Stimulated activated naive B cell treated with anti-CD40 and anti-IgM and Interleukin-4, amounts not matched to agents 10 μg/mL and 1 μg/mL and 100 μg/mL, for 72 hours (primary cell): ENCODE data around the gene CRX.
"Not testable (repeated sequence)": the region's sequence is repeated elsewhere in the genome, so short reads cannot be mapped to it uniquely, and the experiment has no call there.

Source experiments
- ATAC-seq, 2 donors: fragments of 150-1000 bp; cut with Tn5 transposase; replicated peaks; 2 replicates each; pipeline ENCODE4 v1.10.0; 2021; ENCODE audit warnings: moderate library complexity in 1 of 2
- DNase-seq: peaks from one replicate; pipeline ENCODE4 v3.0.0; 2021
- H3K27ac Mint-ChIP-seq: one replicate; pipeline ENCODE4 v1.8.0; 2022; ENCODE audit warnings: mild to moderate bottlenecking, mixed read lengths
- H3K27me3 Mint-ChIP-seq, 2 donors: one replicate each; pipeline ENCODE4 v1.8.0; 2022; ENCODE audit warnings: mixed read lengths in 2 of 2
- H3K36me3 Mint-ChIP-seq, 2 donors: one replicate each; pipeline ENCODE4 v1.8.0; 2022; ENCODE audit warnings: mixed read lengths in 2 of 2, mild to moderate bottlenecking in 1 of 2
- H3K4me1 Mint-ChIP-seq, 2 donors: one replicate each; pipeline ENCODE4 v1.8.0; 2022; ENCODE audit warnings: mixed read lengths in 2 of 2, mild to moderate bottlenecking in 1 of 2
- H3K4me3 Mint-ChIP-seq, 2 donors: one replicate each; pipeline ENCODE4 v1.8.0; 2022; ENCODE audit warnings: mild to moderate bottlenecking in 2 of 2, mixed read lengths in 2 of 2, moderate library complexity in 1 of 2
- H3K9me3 Mint-ChIP-seq, 2 donors: one replicate each; pipeline ENCODE4 v1.8.0; 2022; ENCODE audit warnings: mixed read lengths in 2 of 2, mild to moderate bottlenecking in 1 of 2

The CRX gene

GRCh38 chr19:47794526-47794925, 27.2 kb upstream of the CRX start:
- no peaks in the 10 kb centered on the region for H3K9me3 Mint-ChIP-seq
- no peaks in the 10 kb centered on the region for H3K36me3 Mint-ChIP-seq
- H3K4me1 Mint-ChIP-seq = peaks cover 3 to 6% of the 10 kb centered on the region in 2 donors
- no peak overlapping the region for H3K27ac Mint-ChIP-seq
- DNase-seq = no peak
- H3K4me3 Mint-ChIP-seq = no peak overlapping the region
- H3K27me3 Mint-ChIP-seq = peaks cover 29 to 31% of the 10 kb centered on the region in 2 donors
- no peak for ATAC-seq

DNA sequence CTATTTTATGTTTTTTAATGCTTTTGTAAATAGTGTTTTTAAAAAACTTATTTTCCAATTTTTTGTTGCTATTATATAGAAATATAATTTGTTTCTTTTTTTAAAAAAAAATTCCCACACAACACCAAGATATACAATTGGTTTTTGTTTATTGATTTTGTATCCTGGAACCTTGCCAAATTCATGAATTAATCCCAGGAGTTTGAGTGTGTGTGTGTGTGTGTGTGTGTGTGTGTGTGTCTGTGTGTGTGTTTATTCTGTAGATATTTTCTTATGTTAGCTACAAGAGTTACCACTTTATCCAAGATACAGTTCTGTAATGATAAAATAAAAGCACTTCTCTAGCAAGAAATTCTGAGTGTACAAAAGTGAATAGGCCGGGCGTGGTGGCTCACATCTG, 25.0 kb upstream of the CRX start:
- Mint-ChIP-seq H3K4me3 (no peak overlapping the region), H3K27ac (no peak overlapping the region), H3K9me3 (peaks cover 3 to 8% of the 10 kb centered on the region in 2 donors), H3K36me3 (peaks cover 2 to 6% of the 10 kb centered on the region in 2 donors), H3K4me1 (no peaks in the 10 kb centered on the region), H3K27me3 (peaks cover 24 to 29% of the 10 kb centered on the region in 2 donors)
- DNase-seq (no peak), ATAC-seq (no peak)

GRCh38 chr19:47797996-47798903, 23.5 kb upstream of the CRX start:
- H3K4me3 Mint-ChIP-seq = no peak overlapping the region
- H3K4me1 Mint-ChIP-seq = no peaks in the 10 kb centered on the region
- ATAC-seq = no peak
- no peak overlapping the region for H3K27ac Mint-ChIP-seq
- peaks cover 4 to 10% of the 10 kb centered on the region in 2 donors for H3K9me3 Mint-ChIP-seq
- DNase-seq = no peak
- peaks cover 24 to 29% of the 10 kb centered on the region in 2 donors for H3K27me3 Mint-ChIP-seq
- H3K36me3 Mint-ChIP-seq = peaks cover 2 to 7% of the 10 kb centered on the region in 2 donors

- Mint-ChIP-seq H3K36me3 (peaks cover 2 to 7% of the 10 kb centered on the region in 2 donors), H3K27me3 (peaks cover 24 to 29% of the 10 kb centered on the region in 2 donors), H3K4me1 (no peaks in the 10 kb centered on the region), H3K9me3 (peaks cover 4 to 10% of the 10 kb centered on the region in 2 donors), H3K27ac (no peak overlapping the region), H3K4me3 (no peak overlapping the region)
- no peak for DNase-seq
- no peak for ATAC-seq
Measured at GRCh38 chr19:47798904-47799266, 22.9 kb upstream of the CRX start.

- Mint-ChIP-seq H3K27me3 (peaks cover 19 to 21% of the 10 kb centered on the region in 2 donors), H3K4me3 (no peak overlapping the region), H3K4me1 (no peaks in the 10 kb centered on the region), H3K9me3 (peaks cover 4 to 10% of the 10 kb centered on the region in 2 donors), H3K36me3 (peaks cover 2 to 7% of the 10 kb centered on the region in 2 donors), H3K27ac (no peak overlapping the region)
- no peak for ATAC-seq
- no peak for DNase-seq
Measured at GRCh38 chr19:47801270-47801669, 20.5 kb upstream of the CRX start.

DNA sequence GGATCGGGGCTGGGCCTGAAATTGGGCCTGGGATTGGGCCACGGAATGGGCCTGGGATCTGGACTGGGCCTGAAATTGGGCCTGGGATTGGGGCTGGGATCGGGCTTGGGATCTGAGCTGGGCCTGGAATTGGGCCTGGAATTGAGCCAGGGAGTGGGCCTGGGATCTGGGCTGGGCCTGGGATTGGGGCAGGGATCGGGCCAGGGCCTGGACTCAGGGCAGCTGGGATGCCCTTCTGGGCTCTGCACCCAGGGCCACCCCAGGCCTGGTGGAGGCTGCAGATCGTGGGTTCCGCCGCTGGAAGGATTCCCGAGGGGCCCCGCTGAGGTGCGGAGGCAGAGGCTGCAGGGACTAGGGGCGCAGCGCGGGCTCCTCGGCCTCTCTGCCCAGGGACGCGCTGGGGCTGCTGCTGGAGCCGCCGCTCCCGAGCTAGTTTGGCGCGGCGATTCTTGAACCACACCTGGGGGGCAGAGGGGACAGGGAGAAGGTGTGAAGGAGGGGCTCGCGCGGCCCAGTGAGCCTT, 19.2 kb upstream of the CRX start:
- no peak for DNase-seq
- H3K27me3 Mint-ChIP-seq = peaks cover 16 to 24% of the 10 kb centered on the region in 2 donors
- peaks cover 4 to 10% of the 10 kb centered on the region in 2 donors for H3K9me3 Mint-ChIP-seq
- no peak for ATAC-seq
- H3K36me3 Mint-ChIP-seq = peaks cover 2 to 7% of the 10 kb centered on the region in 2 donors
- no peaks in the 10 kb centered on the region for H3K4me1 Mint-ChIP-seq
- no peak overlapping the region for H3K4me3 Mint-ChIP-seq
- H3K27ac Mint-ChIP-seq = no peak overlapping the region

GRCh38 chr19:47803148-47803547, 18.6 kb upstream of the CRX start:
- not testable (repeated sequence) for DNase-seq, H3K27ac Mint-ChIP-seq, H3K9me3 Mint-ChIP-seq, H3K36me3 Mint-ChIP-seq, H3K4me1 Mint-ChIP-seq, H3K4me3 Mint-ChIP-seq, ATAC-seq
- peaks cover 11 to 19% of the 10 kb centered on the region in 2 donors for H3K27me3 Mint-ChIP-seq

DNA sequence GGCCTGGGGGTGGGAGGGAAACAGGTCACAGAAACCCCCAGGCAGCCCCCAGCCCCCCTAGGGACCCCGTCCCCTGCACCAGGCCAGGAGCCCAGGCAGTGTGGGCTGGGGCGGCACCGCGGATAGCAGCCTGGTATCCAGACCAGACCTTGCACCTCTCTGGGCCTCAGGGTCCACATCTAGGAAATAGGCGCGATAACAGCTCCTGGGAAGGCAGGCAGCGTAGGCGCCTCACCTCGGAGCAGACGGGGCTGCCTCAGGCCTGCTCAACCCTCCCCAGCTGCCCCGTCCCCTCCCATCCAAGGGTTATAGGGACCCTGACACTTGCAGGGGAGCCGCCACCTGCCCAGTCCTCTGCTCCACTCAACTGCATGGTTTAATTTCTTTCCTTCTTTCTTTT, 18.1 kb upstream of the CRX start:
- H3K36me3 Mint-ChIP-seq, H3K4me1 Mint-ChIP-seq: not testable (repeated sequence)

DNA sequence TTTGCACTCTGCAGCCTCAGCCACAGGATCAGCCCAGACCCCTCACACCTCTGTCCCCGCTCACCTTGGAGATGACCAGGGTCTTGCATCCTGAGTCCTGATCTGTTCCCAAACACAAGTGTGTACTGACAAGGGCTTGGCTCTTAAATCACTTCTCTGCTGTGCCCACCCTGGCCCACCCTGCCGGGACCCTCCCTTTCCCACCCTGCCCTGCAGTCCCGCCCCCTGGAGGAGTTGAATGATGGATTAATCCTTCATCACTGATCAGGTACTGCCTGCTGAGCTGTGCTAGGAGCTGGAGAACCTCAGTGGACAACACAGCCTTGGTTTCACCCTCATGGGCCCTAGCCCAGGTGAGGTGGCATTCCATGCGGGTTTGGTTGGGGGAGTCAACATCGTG, 17.3 kb upstream of the CRX start, which contains the start of gene TPRX1:
Gene TPRX1 (minus strand): TSS at position 101 of the 400 bp plus-strand sequence. CDS start 12 bp downstream, at position 89.
- not testable (repeated sequence) for DNase-seq, H3K27me3 Mint-ChIP-seq, ATAC-seq, H3K27ac Mint-ChIP-seq, H3K4me1 Mint-ChIP-seq, H3K9me3 Mint-ChIP-seq, H3K36me3 Mint-ChIP-seq, H3K4me3 Mint-ChIP-seq

More for the DNA sequence above, 18.1 kb upstream of the CRX start:
- H3K27me3 Mint-ChIP-seq = peaks cover 7 to 15% of the 10 kb centered on the region in 2 donors
- not testable (repeated sequence) for DNase-seq, ATAC-seq, H3K4me3 Mint-ChIP-seq, H3K9me3 Mint-ChIP-seq, H3K27ac Mint-ChIP-seq

DNA sequence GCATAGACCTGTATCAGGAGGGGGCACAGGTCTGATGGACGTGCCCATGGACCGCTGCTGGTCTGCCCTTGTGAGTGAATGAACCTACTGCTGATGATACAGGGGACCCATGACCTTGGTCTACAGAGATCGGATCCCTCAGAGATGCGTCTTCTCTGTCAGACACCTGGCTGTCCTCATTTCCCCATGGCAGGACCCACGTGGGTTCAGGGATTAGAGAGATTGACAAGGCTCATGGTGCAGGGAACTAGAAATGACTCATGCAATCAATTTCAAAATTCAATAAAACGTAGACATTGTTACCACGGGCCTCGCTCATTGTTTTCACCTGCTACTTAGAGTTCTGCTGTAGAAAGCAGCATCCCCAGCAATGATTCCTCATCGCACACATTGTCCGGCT, 16.4 kb upstream of the CRX start:
- H3K27me3 Mint-ChIP-seq = peaks cover under 1 to 9% of the 10 kb centered on the region in 2 donors
- H3K9me3 Mint-ChIP-seq = peaks cover 4 to 10% of the 10 kb centered on the region in 2 donors
- no peak overlapping the region for H3K27ac Mint-ChIP-seq
- H3K36me3 Mint-ChIP-seq = peaks cover 2 to 7% of the 10 kb centered on the region in 2 donors
- no peak for DNase-seq
- no peak overlapping the region for H3K4me3 Mint-ChIP-seq
- H3K4me1 Mint-ChIP-seq = no peaks in the 10 kb centered on the region
- ATAC-seq = no peak

GRCh38 chr19:47806435-47806834, 15.3 kb upstream of the CRX start:
- H3K27me3 Mint-ChIP-seq = peaks cover 5 to 9% of the 10 kb centered on the region in 2 donors
- ATAC-seq = no peak
- DNase-seq = no peak
- H3K4me3 Mint-ChIP-seq = no peak overlapping the region
- H3K36me3 Mint-ChIP-seq = peaks cover 2 to 4% of the 10 kb centered on the region in 2 donors
- no peaks in the 10 kb centered on the region for H3K4me1 Mint-ChIP-seq
- peaks cover 2 to 5% of the 10 kb centered on the region in 2 donors for H3K9me3 Mint-ChIP-seq
- no peak overlapping the region for H3K27ac Mint-ChIP-seq

- H3K27me3 Mint-ChIP-seq = peaks cover 15 to 30% of the 10 kb centered on the region in 2 donors
- peaks cover 0 to 2% of the 10 kb centered on the region in 2 donors for H3K4me1 Mint-ChIP-seq
- H3K36me3 Mint-ChIP-seq = no peaks in the 10 kb centered on the region
- H3K27ac Mint-ChIP-seq = no peak overlapping the region
- DNase-seq = peak; percentile 32
- H3K4me3 Mint-ChIP-seq = no peak overlapping the region
- ATAC-seq = peak; percentile 87 to 92
- no peaks in the 10 kb centered on the region for H3K9me3 Mint-ChIP-seq
Measured at GRCh38 chr19:47813304-47813994, 8.3 kb upstream of the CRX start.

- H3K4me3 Mint-ChIP-seq = no peak overlapping the region
- DNase-seq = no peak
- no peaks in the 10 kb centered on the region for H3K9me3 Mint-ChIP-seq
- peaks cover 20 to 35% of the 10 kb centered on the region in 2 donors for H3K27me3 Mint-ChIP-seq
- H3K27ac Mint-ChIP-seq = no peak overlapping the region
- peaks cover 0 to 2% of the 10 kb centered on the region in 2 donors for H3K4me1 Mint-ChIP-seq
- no peaks in the 10 kb centered on the region for H3K36me3 Mint-ChIP-seq
- peak in 1 of 2 donors; percentile 16 for ATAC-seq
Measured at GRCh38 chr19:47813995-47814328, 7.8 kb upstream of the CRX start.

- not testable (repeated sequence) for H3K4me3 Mint-ChIP-seq, H3K9me3 Mint-ChIP-seq, ATAC-seq, DNase-seq, H3K36me3 Mint-ChIP-seq, H3K27ac Mint-ChIP-seq
- H3K27me3 Mint-ChIP-seq = peaks cover 39 to 51% of the 10 kb centered on the region in 2 donors
- H3K4me1 Mint-ChIP-seq = peaks cover 10 to 11% of the 10 kb centered on the region in 2 donors
Measured at GRCh38 chr19:47816270-47816669, 5.5 kb upstream of the CRX start.
